GM19468 (cell line): Measurements from ENCODE around the gene SSUH2.

Source experiments
- ATAC-seq: cut with Tn5 transposase; IDR thresholded peaks from one replicate; pipeline ENCODE4 v1.9.1; 2021; ENCODE audit warnings: mild to moderate bottlenecking, moderate library complexity, moderate number of reproducible peaks; ENCODE audit not compliant: unreplicated experiment; ENCODE audit errors: extremely low read depth

SSUH2 gene

GRCh38 chr3:8645712-8646111 is 1.1 kb upstream of the SSUH2 start:
- ATAC-seq, result no peak

GRCh38 chr3:8643693-8644365 is 769 bp downstream of the SSUH2 start:
- no peak for ATAC-seq

DNA sequence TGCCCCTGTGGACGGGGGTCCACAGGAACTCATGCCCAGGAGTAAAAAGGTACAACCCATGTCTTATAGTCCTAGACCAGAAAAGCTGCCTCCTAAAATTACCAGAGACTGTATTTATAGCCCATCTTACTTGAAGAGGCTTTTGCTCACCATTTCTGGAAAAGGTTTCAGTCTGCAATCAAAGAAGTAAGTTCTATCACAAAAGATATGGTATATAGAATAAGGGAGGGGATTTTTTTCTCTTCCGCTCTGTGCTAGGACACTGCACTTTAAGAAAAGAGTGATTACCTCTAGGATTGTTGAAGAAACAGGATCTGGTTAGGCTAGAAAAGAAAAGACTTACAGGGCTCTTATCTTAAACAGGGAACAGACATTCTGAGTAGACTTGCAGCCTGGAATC is 2.6 kb downstream of the SSUH2 start:
- no peak for ATAC-seq

GRCh38 chr3:8641472-8641871 is 3.1 kb downstream of the SSUH2 start:
- no peak for ATAC-seq

DNA sequence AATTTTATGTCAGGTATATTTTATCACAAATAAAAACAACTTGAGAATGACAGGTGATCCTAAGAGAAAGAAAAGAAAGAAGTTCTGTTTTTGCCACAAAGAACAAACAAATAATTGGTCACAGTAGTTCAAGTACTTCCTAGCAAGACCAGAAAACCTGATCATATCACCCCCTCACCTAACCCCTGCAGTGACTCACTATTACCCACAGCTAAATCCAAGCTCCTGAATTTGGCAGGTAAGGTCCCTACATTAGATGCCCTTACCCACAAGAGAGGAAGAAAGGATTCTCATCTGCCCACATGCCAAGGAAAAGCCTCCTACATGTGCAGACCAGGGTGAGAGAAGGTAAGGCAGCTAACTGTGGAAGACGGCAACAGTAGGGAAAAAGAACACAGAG is 4.4 kb downstream of the SSUH2 start:
- no peak for ATAC-seq

DNA sequence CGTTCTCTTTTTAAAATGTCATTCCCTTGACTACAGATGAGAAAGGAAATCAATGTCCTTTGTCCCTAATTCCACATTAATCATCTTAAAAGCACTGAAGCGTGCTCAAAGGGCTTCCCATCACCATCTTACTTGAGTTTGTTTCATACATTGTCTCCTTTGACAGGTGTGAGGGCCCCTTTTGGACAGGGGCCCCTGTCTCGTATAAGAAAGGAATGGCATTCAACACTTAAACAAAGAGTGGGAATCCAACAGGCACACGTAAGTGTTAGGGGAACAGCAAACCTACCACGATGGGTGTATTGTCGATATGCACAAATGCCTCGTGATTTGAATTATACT is 5.0 kb downstream of the SSUH2 start:
- no peak for ATAC-seq

GRCh38 chr3:8638994-8639658 is 5.5 kb downstream of the SSUH2 start:
- no peak for ATAC-seq

GRCh38 chr3:8637348-8637747 is 7.2 kb downstream of the SSUH2 start:
- ATAC-seq, result no peak

DNA sequence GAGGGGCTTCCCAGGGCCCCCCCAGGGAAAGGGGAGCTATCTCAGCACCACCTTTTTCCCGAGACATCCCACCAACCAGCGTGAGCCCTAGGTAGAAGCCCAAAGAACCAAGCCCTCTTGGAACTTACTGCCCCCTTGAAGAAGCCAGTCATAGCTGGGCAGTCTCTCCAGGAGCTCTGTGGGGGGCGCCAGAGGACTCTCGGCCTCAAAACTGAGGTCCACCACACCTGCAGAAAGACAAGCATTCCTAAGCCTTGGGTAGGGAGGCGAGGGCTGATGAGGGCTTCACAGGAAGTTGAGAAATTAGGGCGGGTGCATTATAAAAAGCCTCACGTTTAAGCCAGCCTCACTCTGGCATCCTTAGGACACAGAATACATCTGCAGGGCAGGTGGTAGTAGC is 9.0 kb downstream of the SSUH2 start:
- no peak for ATAC-seq

DNA sequence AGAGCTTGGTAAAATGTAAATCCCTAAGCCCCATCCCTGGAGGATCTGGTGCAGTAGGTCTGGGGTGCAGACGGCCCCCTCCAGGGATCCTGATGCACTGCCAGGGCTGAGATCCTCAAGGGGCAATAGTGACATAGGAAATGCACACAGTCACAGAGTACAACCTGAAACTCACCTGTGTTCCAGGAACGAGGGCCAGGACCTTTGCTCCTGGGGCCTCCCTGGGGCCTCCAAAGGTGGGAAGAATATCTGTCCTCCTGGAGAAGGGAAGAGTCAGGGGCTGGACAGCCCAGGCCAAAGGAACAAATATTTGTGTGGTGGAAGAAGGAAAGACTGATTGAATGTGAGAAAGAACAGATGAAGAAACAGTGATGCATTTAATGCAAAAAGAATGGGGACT is 9.5 kb downstream of the SSUH2 start:
- ATAC-seq, result no peak

- no peak for ATAC-seq
Measured at GRCh38 chr3:8632402-8633237, 12.0 kb downstream of the SSUH2 start.

DNA sequence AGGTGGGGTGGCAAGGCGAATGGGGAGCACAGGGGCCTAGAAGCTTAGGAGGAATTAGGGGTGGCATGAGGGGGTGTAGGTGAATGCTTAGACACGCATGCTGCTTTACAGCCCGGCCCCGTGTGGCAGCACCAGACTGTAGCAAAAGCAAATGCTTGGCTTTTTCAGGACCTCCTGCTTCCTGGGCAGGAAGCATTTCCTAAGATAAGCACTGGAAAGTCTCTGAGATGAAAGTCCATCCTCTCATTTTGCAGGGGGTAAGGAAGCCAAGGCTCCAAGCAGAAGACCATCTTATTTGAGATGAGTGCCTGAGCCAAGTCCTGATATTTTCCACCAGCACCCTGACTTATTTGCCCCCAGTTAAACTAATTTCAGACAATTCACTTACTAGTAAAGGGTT is 12.9 kb downstream of the SSUH2 start:
- no peak for ATAC-seq

DNA sequence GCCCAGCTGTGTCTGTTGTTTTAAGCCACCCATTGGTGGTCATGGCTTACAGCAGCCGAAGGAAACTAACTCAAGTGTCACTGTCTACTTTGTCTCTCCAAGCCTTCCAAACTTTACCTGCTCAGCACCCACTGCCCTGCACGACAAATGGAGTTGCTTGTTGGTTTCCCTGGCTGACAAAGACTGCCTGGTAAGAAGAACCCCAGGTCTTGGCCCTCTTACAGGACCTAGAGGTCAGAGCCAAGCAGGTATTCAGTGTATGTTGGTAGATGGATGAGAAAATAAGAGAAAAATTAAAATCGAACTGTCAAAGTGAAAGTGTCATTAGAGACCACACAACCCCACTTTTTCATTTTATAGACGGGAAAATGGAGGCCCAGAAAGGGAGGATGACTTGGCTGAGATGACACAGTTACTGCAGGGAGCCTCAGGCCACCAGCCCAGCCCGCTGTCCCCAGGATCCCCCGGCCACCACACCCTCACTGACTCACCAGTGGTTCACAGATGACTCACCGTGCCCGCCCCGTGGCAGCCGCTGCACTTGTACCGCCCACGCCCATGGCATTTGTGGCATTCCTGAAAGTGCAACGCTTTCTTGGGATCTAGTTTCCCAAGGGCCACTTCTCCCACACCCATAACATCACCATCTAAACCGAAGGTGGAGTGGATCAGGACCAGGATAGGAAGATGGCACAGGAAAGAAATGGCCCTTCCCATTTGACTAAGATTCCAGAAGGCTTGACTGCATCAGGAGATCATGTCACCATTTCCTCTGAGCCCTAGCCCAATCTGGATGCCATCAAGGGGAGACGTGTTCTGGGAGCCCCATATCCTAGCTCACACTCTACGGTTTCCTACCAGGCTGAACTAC is 15.2 kb downstream of the SSUH2 start:
- ATAC-seq, result no peak

DNA sequence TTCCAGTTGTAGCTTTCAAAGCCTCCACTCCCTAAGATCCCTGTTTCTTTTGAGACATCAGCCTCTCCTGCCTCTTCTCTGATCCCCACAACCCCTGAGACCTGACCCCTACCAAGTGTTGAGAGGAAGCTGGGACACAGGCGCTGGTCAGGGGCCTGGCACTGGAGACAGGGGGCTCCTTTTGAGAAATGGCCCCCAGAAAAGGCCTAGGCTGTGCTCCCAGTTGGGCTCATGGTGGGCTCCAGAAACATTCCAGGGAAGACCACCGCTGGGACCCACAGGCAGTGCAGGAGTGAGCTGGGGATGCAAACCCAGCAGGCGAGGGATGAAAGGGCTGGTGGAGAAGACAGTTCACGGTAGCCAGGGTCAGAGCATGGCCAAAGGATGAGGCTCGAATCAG is 16.6 kb downstream of the SSUH2 start:
- ATAC-seq, result no peak

DNA sequence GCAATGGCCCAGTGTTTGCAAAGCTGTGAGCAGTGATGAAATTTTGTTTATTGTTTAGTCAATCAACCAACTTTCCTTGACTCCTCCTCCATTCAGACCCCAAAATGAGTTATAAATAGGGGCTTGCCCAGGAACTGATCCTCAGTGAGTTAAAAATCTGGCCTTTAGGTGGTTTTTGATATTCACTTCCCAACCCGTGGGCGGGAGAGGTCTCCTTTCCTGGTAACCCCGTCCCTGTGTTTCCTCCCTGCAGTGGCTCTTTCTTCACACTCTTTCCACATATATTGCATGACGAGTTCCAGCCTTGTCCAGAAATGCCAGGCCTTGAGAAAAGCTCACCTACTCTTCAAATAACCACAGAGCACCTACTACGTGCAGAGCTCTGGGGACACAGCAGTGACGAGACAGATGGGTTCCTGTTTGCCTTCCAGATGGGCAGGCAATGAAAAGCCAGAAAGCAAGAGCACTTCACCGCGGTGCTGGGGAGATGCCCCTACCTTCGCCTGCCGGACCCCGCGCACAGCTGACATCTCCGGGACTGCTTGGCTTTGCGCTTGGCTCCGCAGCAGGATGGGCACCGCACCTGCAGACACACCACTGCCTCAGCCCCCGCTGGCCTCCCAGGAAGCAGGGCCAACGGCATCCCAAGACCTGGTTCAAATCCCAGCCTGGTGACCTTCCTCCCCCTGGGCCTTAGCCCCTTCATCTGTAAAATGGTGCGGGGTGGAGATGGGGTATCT is 17.2 kb downstream of the SSUH2 start:
- no peak for ATAC-seq

GRCh38 chr3:8625991-8626390 is 18.6 kb downstream of the SSUH2 start:
- no peak for ATAC-seq

- no peak for ATAC-seq
Measured at GRCh38 chr3:8624612-8625011, 20.0 kb downstream of the SSUH2 start.

DNA sequence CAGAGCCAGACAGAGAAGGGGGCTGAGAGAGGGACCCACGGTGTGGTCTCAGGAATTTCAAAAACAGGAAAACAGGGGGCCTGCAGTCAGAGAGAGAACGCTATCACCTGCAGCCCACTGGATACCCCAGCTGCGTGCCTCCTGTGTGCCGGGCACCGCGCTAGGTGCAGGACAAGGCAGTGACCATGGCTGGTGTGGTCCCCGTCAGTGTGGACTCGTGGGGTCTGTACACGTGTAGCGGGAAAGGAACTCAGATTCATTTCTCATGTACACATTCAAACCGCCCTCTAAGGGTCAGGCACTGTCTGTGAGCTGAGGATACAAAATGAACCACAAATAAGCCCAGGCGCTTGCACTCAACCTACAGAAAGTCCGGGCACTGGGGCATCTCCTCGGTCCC is 20.9 kb downstream of the SSUH2 start:
- no peak for ATAC-seq

- ATAC-seq, result no peak
Measured at GRCh38 chr3:8622873-8623691, 21.5 kb downstream of the SSUH2 start.
